Measurements from ENCODE around the gene DDR2. TPM values are rescaled to one million over a fixed set of nuclear protein-coding genes. Genes with fewer than 3 reads are reported as not detected.

The DDR2 gene
- total RNA-seq, 1 experiment from 2014 or later: 0.52 TPM

DNA sequence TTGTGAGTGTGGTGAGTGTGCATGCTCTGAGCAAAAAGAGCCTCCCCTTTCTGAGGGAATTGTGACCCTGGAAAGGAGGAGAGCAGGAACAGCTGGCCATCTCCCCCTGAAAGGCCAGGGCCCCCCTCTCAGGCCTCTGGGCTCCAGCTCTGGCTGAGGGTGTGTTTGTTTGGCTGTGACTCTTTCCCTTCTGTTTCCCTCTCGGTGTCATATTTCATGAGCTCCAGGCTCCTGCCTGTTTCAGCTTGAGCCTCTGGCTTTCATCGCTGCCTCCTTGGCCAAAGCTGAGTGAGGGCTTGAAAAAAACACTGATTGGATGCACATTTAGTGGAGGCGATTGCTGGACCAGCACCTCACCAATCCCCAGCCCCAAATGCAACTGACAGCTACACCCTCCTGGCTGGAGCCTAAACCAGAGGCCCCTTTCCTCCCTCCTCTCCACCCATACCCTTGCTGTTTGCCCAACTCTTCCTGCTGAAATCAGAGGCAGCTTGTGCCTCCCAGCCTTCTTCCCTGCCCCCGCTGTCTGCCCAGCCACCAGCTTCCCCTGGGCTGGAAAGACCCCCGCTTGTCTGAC is 64.1 kb downstream of the DDR2 start:
- no peaks in the 10 kb centered on the region for H3K27me3 ChIP-seq (ENCODE audit: insufficient read depth, low read length)
- H3K4me3 Mint-ChIP-seq: peak overlapping the region; percentile 31 to 71
- no peak overlapping the region for H3K23ac ChIP-seq (ENCODE audit: insufficient read length, low read depth, low read length)
- H3K9ac ChIP-seq (ENCODE audit: extremely low read depth, insufficient read length, low read length): no peak overlapping the region
- H3T11ph ChIP-seq (ENCODE audit: low read length): no peak overlapping the region
- no peak overlapping the region for H4K8ac ChIP-seq (replicated peaks; ENCODE audit: insufficient read length, low read depth, low read length)
- peak overlapping the region; percentile 81 for H3K18ac ChIP-seq (ENCODE audit: insufficient read length, low read depth, low read length)
- H2AFZ ChIP-seq (ENCODE audit: low read length): no peak overlapping the region
- H3K36me3 Mint-ChIP-seq (ENCODE audit: insufficient read depth in 1 of 3, low read depth in 3 of 3): no peaks in the 10 kb centered on the region
- TF ChIP-seq, protein P1, sequence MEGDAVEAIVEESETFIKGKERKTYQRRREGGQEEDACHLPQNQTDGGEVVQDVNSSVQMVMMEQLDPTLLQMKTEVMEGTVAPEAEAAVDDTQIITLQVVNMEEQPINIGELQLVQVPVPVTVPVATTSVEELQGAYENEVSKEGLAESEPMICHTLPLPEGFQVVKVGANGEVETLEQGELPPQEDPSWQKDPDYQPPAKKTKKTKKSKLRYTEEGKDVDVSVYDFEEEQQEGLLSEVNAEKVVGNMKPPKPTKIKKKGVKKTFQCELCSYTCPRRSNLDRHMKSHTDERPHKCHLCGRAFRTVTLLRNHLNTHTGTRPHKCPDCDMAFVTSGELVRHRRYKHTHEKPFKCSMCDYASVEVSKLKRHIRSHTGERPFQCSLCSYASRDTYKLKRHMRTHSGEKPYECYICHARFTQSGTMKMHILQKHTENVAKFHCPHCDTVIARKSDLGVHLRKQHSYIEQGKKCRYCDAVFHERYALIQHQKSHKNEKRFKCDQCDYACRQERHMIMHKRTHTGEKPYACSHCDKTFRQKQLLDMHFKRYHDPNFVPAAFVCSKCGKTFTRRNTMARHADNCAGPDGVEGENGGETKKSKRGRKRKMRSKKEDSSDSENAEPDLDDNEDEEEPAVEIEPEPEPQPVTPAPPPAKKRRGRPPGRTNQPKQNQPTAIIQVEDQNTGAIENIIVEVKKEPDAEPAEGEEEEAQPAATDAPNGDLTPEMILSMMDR (conservative IDR thresholded peaks at IDR 0.05): no peak
- H2BK15ac ChIP-seq (ENCODE audit: low read depth, low read length): no peak overlapping the region
- H2BK120ac ChIP-seq (ENCODE audit: low read depth, low read length, poor library complexity, severe bottlenecking): no peak overlapping the region
- no peaks in the 10 kb centered on the region; the same call in 1 of the 2 replicates for H3K27me3 Mint-ChIP-seq (ENCODE audit: low read depth)
- no peak overlapping the region for H4K5ac ChIP-seq (ENCODE audit: insufficient read length, low read depth, low read length)
- WGBS (ENCODE audit: extremely low coverage, insufficient read length, low lambda C conversion rate): no CpG with 5 or more reads among the region's 5 CpGs
- H3K14ac ChIP-seq (ENCODE audit: insufficient read depth, low read length): no peak overlapping the region
- peaks cover 1% of the 10 kb centered on the region; the same call in 1 of the 2 replicates for H3K4me1 ChIP-seq (ENCODE audit: insufficient read depth, low read length)
- no peak overlapping the region for H4K91ac ChIP-seq (ENCODE audit: insufficient read length, low read depth, low read length)
- H3K4ac ChIP-seq (ENCODE audit: low read depth, low read length): no peak overlapping the region
- H2BK5ac ChIP-seq (ENCODE audit: insufficient read length, low read length): no peak overlapping the region
- peak overlapping the region; percentile 83 to 99 (median 98) for H3K27ac Mint-ChIP-seq
- H2BK12ac ChIP-seq (ENCODE audit: insufficient read length, low read depth, low read length): no peak overlapping the region
- no peaks in the 10 kb centered on the region for H3K9me3 ChIP-seq (ENCODE audit: control insufficient read depth, low read depth, low read length)
- no peak overlapping the region for H2AK5ac ChIP-seq (ENCODE audit: insufficient read length, low read length)
- H3K56ac ChIP-seq (ENCODE audit: insufficient read length, low read depth, low read length): no peak overlapping the region
- H3K79me2 ChIP-seq (ENCODE audit: insufficient read depth, low read length): no peaks in the 10 kb centered on the region
- H4K20me1 ChIP-seq (ENCODE audit: control insufficient read depth, insufficient read depth, insufficient read length): no peaks in the 10 kb centered on the region
- H3K9me3 Mint-ChIP-seq: no peaks in the 10 kb centered on the region
- no peaks in the 10 kb centered on the region for H3K79me1 ChIP-seq (ENCODE audit: insufficient read depth, low read depth, low read length, poor library complexity, severe bottlenecking)
- H3K23me2 ChIP-seq (ENCODE audit: insufficient read length, low read depth, low read length, poor library complexity, severe bottlenecking): no peaks in the 10 kb centered on the region
- H3K4me1 Mint-ChIP-seq: peaks cover 30 to 34% of the 10 kb centered on the region in 2 experiments
- peak overlapping the region; percentile 42 for H3K4me2 ChIP-seq (ENCODE audit: insufficient read depth, insufficient read length, low read length)
- DNase-seq: peak; percentile 93
- no peak overlapping the region for H2BK20ac ChIP-seq (ENCODE audit: low read depth, low read length, poor library complexity, severe bottlenecking)
- H3K27ac ChIP-seq (ENCODE audit: insufficient read length, low read depth, low read length): peak overlapping the region; percentile 49
